Activated CD4-positive, alpha-beta T cell treated with anti-CD3 and anti-CD28 coated beads, Interleukin-2, Interleukin-6, amounts not matched to agents 100 ng/mL and 50 ng/mL, durations not matched to agents 16 hours and 8 hours (primary cell): Measurements from ENCODE around the gene LINGO1.
A peak's percentile ranks its signal among the peaks of the same experiment; 100 is the strongest.

Experiments
- DNase-seq: peaks from one replicate; pipeline ENCODE4 v3.0.0-alpha.2; 2020

LINGO1 gene

GRCh38 chr15:77630956-77631744 lies 1.6 kb downstream of the LINGO1 start:
- DNase-seq: no peak

- no peak for DNase-seq
Measured at GRCh38 chr15:77630056-77630455, 2.7 kb downstream of the LINGO1 start.

- no peak for DNase-seq
Measured at GRCh38 chr15:77629070-77630030, 3.4 kb downstream of the LINGO1 start.

- DNase-seq: no peak
Measured at GRCh38 chr15:77628010-77628409, 4.7 kb downstream of the LINGO1 start.

GRCh38 chr15:77627581-77627980 lies 5.1 kb downstream of the LINGO1 start:
- no peak for DNase-seq

GRCh38 chr15:77627067-77627466 lies 5.6 kb downstream of the LINGO1 start:
- DNase-seq: no peak

- no peak for DNase-seq
Measured at GRCh38 chr15:77626002-77626401, 6.7 kb downstream of the LINGO1 start.

- no peak for DNase-seq
Measured at GRCh38 chr15:77625376-77625775, 7.3 kb downstream of the LINGO1 start.

GRCh38 chr15:77624868-77625267 lies 7.8 kb downstream of the LINGO1 start:
- no peak for DNase-seq

GRCh38 chr15:77623755-77624524 lies 8.8 kb downstream of the LINGO1 start:
- no peak for DNase-seq

- no peak for DNase-seq
Measured at GRCh38 chr15:77622934-77623754, 9.6 kb downstream of the LINGO1 start.

- DNase-seq: no peak
Measured at GRCh38 chr15:77622209-77622933, 10.3 kb downstream of the LINGO1 start.

- no peak for DNase-seq
Measured at GRCh38 chr15:77621847-77622208, 10.9 kb downstream of the LINGO1 start.

- no peak for DNase-seq
Measured at GRCh38 chr15:77620960-77621647, 11.6 kb downstream of the LINGO1 start.

GRCh38 chr15:77620297-77620696 lies 12.4 kb downstream of the LINGO1 start:
- no peak for DNase-seq

- DNase-seq: no peak
Measured at GRCh38 chr15:77619883-77620282, 12.8 kb downstream of the LINGO1 start.

GRCh38 chr15:77617476-77618230 lies 15.1 kb downstream of the LINGO1 start:
- peak; percentile 33 for DNase-seq

GRCh38 chr15:77616072-77616471 lies 16.6 kb downstream of the LINGO1 start:
- DNase-seq: no peak

- DNase-seq: no peak
Measured at GRCh38 chr15:77615472-77615871, 17.2 kb downstream of the LINGO1 start.

- DNase-seq: no peak
Measured at GRCh38 chr15:77614251-77614806, 18.4 kb downstream of the LINGO1 start.
